Stimulated activated CD8-positive, alpha-beta memory T cell treated with anti-CD3 and anti-CD28 coated beads, Interleukin-7, amount 100 ng/mL, for 48 hours (primary cell): ENCODE results near the gene VMO1.
A peak's percentile ranks its signal among the peaks of the same experiment; 100 is the strongest.

Experiments used
- DNase-seq, 2 donors: peaks; one replicate each; pipeline ENCODE4 v3.0.0-alpha.2; 2020; ENCODE audit warnings: low read depth in 1 of 2; ENCODE audit errors: extremely low read depth in 1 of 2

Gene VMO1

GRCh38 chr17:4800462-4801196 lies 14.5 kb upstream of the VMO1 start:
- DNase-seq, result no peak

GRCh38 chr17:4796552-4796920 lies 10.4 kb upstream of the VMO1 start:
- no peak for DNase-seq

GRCh38 chr17:4795168-4795567 lies 9.0 kb upstream of the VMO1 start:
- no peak for DNase-seq

GRCh38 chr17:4790705-4791088 lies 4.5 kb upstream of the VMO1 start:
- no peak for DNase-seq

- DNase-seq, result peak; percentile 71 to 76
These were observed 4.0 kb upstream of the VMO1 start for GRCh38 chr17:4789951-4790704.

- DNase-seq, result no peak
These were observed 3.5 kb upstream of the VMO1 start for GRCh38 chr17:4789701-4789950.

- DNase-seq, result no peak
These were observed 2.9 kb upstream of the VMO1 start, which contains the start of gene GLTPD2 for GRCh38 chr17:4788807-4789700. TSS of gene GLTPD2 (plus strand) at chr17:4788964. CDS start at chr17:4789012, 48 bp downstream.

GRCh38 chr17:4788159-4788806 lies 2.1 kb upstream of the VMO1 start:
- DNase-seq, result no peak

GRCh38 chr17:4786516-4786915 lies 352 bp upstream of the VMO1 start:
- no peak for DNase-seq

GRCh38 chr17:4785311-4786105 lies 656 bp downstream of the VMO1 start:
- no peak for DNase-seq

GRCh38 chr17:4782652-4783051 lies 3.5 kb downstream of the VMO1 start:
- no peak for DNase-seq

- no peak for DNase-seq
These were observed 5.7 kb downstream of the VMO1 start for GRCh38 chr17:4780325-4780955.

GRCh38 chr17:4777969-4778760 lies 8.0 kb downstream of the VMO1 start:
- DNase-seq, result no peak

GRCh38 chr17:4772235-4772613 lies 13.9 kb downstream of the VMO1 start:
- no peak for DNase-seq

- DNase-seq, result no peak
These were observed 14.5 kb downstream of the VMO1 start, which contains the start of gene TM4SF5 for GRCh38 chr17:4771519-4772234. TSS of gene TM4SF5 (plus strand) at chr17:4771886. CDS start at chr17:4771923, 37 bp downstream.

GRCh38 chr17:4769628-4770027 lies 16.5 kb downstream of the VMO1 start:
- DNase-seq, result no peak

GRCh38 chr17:4768298-4768697 lies 17.9 kb downstream of the VMO1 start:
- no peak for DNase-seq

- no peak for DNase-seq
These were observed 19.4 kb downstream of the VMO1 start for GRCh38 chr17:4766723-4767122.
